HG03025 (cell line): ENCODE measurements around the gene MEG3.

ENCODE experiments used
- ATAC-seq: cut with Tn5 transposase; IDR thresholded peaks from one replicate; pipeline ENCODE4 v1.9.1; 2021; ENCODE audit warnings: mild to moderate bottlenecking, moderate library complexity; ENCODE audit not compliant: unreplicated experiment, low FRiP score

MEG3 gene

GRCh38 chr14:100828031-100828769 lies 2.3 kb downstream of the MEG3 start:
- ATAC-seq: no peak

DNA sequence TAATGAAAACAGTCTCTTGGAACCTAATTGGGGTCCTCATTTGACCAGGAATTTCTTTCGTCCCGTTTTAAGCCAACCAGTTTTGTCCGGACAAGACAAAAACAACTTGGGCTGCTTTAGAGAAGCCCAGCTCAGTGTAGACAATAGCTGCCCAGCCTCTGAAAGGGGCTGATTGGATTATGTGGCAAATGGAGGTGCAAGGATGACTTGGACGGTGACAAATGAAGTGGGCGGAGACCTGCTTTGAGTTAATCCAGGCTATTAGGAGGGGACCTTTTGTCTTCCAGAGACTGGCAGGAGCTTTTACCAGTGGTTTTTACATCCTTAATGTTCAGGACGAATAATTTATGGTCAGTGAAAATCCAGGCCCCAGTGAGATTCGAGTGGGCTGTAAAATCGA lies 4.8 kb downstream of the MEG3 start:
- ATAC-seq: no peak

DNA sequence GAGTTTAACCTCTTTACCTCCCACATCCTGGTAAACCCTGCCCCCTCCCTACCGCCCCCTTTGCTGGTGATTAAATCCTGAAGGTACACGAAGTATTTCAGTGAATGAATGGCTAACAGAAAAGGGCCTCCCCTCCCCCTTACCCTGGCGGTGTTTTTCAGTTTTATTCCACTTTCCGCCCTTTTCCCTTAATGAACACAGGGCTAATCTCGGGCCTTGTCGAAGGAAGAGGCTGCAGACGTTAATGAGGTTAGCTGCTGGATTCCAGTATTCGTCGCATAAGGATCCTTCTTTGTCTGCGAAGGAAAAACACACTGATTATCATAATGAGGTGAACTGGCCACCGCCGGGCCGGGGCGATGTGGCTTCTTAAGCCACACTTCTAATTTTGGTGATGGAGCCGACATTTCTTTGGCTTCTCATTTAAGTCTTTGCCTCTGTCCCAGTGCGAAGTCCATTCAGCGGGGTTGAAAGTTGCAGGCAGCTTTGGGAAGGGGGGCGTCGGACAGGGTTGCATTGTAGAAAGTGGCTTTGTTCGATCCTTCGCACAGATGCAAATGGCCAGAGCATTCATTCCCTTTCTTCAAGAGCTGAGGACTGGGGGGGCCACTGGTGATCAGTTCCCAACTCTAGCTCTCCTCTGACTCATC lies 6.5 kb downstream of the MEG3 start:
- ATAC-seq: no peak

DNA sequence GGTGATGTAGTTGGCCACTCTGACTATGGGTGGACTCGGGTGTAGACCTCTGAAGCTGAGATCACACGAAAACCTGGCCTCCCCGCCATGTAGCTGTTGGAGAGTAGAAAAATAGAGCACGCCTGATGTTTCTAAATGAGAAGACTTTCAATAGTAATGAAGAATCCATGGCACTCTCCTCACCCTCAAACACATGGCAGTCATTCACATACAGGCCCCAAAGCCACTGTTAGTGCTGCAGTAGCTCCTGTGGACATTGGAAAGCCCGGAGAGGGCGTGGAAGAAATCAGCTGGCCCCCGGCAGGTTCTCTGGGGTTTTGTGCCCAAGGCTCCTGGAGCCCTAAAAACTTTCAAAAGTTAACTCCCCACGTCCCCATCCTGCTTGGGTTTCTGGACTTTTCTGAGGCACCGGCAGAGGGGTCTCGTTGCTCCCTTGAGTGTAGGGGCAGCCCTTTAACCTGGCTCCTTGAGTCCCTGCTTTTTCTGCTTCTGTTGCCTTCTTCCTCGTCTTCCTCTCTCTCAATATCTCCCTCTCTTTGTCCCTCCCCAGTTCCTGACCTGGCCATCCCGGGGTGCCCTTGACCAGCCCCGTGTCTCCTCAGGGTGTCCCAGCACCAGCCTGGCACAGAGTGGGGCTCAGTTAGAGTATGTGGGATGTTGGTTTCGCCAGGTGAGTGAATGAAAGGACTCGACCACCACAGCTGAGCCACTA lies 8.3 kb downstream of the MEG3 start:
- ATAC-seq: no peak

GRCh38 chr14:100834794-100835547 lies 9.1 kb downstream of the MEG3 start:
- no peak for ATAC-seq

GRCh38 chr14:100835548-100836310 lies 9.8 kb downstream of the MEG3 start:
- ATAC-seq: no peak

- ATAC-seq: no peak
Observed at GRCh38 chr14:100836311-100836805, 10.4 kb downstream of the MEG3 start.

- ATAC-seq: no peak
Observed at GRCh38 chr14:100836941-100837804, 11.3 kb downstream of the MEG3 start.

DNA sequence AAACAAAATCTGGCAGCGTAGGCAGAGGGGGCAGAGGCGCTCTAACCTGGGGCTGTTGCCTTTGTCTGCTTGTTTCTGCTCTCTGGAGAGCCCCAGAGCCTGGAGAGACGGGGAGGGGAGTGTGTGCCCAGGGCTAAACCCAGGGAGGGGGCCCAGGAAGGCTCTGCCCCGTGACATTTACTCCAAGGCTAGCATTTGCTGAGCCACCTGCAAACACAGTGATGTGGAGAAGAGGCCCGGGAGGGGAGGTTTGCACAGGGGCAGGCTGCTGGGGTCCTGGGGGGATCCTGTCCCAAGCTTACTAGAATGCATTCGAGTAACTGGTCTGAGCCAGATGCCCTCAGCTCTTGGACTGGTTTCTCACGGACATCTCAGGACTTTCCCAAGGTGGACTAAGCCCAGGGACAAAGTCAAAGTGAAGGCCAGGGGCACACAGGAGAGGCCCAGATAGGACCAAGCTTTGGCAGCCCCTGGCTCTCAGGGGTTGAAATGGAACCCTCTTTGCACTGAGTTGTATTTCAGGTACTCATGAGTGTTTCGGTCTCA lies 12.0 kb downstream of the MEG3 start:
- no peak for ATAC-seq

- no peak for ATAC-seq
Observed at GRCh38 chr14:100838493-100839314, 12.8 kb downstream of the MEG3 start.

DNA sequence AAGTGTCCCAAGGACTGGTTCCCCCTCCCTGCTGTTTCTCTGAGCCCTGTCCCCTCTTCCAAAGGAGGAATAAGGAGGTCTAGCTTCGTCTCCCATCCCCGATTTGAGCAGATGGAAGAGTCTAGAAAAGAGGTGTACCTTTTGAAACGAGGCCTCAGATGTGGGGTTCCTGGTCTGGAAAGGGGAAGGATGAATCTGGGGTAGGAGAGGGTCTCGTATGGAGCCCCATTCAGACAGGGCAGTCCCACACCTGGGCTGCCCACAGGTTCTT lies 13.3 kb downstream of the MEG3 start:
- ATAC-seq: no peak

DNA sequence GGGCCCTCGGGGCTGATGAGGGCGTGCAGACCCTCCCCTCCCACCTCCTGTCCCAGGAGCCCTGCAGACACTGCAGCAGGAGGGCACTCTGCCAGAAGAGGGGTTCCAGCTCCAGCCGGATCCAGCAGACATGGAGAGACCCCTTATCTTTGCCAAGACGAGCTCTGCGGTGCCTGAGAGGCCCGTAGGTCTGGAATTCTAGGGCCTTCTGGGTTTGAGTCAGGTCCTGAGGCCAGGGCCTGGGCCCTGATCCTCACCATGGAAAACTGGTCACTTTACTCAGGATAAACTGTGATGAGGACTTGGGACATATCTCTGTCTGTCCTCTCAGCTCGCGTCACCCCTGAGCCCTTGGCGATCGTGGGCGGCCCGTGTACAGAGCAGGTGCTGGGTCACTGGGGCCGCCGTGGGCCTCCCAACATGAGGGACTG lies 13.8 kb downstream of the MEG3 start:
- no peak for ATAC-seq

DNA sequence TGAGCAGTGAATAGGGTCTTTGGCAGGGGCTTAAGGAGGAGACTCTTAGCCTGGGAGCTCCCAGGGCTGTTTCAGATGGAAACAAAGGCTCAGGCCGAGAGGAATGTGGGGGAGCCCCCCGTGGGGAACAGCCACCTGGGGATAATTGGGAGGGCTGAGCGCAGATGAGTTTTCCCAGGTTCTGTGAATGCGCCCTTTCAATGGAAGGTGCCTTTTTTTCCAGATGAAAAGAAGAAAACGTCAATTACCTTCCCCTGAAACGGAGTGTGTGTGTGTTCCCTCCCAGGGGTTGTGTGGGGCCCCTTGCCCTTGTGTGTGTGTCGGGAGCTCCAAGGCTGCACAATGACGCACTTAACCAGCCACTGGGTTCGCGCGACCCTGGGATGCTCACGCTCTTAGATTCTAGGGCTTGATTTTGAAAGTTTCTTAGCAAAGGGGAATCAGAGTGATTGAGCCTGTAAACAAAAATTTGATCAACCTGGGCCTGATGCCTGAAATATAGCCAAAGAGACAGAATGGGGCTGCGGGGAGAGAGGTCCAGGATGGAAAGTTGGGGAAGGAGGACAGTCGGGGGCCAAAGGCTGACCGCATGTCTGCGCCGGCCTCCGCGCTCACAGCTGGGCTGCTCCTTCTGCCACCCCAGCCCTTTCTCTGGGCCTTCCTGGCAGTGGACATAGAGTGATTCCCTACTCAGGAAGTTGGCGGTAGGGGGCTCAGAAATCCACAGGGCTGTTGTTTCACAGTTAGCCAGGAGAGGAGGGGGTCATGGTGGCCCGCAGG lies 14.6 kb downstream of the MEG3 start:
- ATAC-seq: no peak

DNA sequence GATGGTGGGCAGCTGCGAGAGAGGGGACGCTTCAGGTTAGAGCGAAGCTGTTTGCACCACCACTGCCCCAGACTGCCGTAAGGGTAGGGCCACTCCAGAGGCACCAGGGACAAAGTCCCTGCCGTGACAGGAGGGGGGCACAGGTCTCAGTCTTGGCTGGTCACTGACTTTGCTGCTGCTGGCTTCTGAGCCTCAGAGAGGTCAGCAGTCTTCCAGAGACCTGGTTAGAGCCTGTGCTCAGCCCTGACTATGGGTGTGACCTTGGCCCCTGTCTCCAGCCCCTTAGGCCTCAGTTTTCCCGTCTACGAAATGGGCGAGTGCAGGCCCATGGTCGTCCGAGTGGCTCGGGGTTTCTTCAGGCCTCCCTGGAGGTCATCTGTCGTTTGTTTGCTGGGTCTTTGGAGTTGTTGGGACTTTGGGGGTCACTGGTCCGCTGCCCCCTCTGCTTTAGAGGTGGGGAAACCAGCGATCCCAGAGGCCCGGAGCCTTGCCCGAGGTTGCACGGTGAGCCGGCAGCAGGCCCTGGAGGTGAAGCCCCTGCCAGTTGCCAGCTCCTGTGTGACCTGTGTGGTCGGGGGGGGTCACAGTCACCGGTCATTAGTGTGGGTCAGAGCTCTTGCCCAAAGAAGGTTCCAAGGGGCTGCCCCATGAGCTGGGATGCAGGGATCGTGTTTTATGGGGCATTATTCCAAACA lies 15.3 kb downstream of the MEG3 start:
- ATAC-seq: no peak

- no peak for ATAC-seq
Observed at GRCh38 chr14:100841761-100842403, 16.0 kb downstream of the MEG3 start.

DNA sequence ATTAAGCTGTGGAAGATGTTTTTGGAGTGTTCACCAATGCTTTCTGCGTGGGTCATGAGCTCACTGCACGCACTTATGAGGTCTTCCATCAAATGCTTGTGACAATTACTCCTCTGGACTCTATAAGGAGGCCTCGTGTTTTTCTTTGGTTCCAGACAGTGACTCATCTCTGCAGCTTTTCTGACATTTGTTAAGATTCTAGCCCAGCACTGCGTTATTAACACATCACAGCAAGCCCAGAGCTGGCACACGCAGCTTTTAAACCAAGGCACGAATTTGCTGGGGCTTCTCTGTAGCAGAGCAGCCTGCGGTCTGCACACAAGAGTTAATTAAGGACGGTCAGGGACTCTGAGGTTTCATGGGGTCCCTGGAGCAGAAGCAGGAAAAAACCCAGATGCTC lies 16.9 kb downstream of the MEG3 start:
- ATAC-seq: no peak

GRCh38 chr14:100844082-100844408 lies 18.1 kb downstream of the MEG3 start:
- ATAC-seq: no peak
